Measurements from ENCODE around the gene YWHAH.

- TF ChIP-seq CTCF (IDR thresholded peaks at IDR 0.05) = peak in 1 of 6 experiments; percentile 11
- TF ChIP-seq POLR2A (IDR thresholded peaks at IDR 0.05) = no peak
Observed at GRCh38 chr22:31995046-31995445, 50.7 kb downstream of the YWHAH start.

All from Peyer's patch (tissue), 4 donors.